Amygdala (tissue), 56 donors: Measurements from ENCODE around the gene SMIM5.
"Not testable (repeated sequence)": the region's sequence is repeated elsewhere in the genome, so short reads cannot be mapped to it uniquely, and the experiment has no call there.

Source experiments
- DNase-seq, 56 donors: peaks; one replicate each; lab custom pipeline; 2025; lab: John Stamatoyannopoulos, UW

Gene SMIM5

DNA sequence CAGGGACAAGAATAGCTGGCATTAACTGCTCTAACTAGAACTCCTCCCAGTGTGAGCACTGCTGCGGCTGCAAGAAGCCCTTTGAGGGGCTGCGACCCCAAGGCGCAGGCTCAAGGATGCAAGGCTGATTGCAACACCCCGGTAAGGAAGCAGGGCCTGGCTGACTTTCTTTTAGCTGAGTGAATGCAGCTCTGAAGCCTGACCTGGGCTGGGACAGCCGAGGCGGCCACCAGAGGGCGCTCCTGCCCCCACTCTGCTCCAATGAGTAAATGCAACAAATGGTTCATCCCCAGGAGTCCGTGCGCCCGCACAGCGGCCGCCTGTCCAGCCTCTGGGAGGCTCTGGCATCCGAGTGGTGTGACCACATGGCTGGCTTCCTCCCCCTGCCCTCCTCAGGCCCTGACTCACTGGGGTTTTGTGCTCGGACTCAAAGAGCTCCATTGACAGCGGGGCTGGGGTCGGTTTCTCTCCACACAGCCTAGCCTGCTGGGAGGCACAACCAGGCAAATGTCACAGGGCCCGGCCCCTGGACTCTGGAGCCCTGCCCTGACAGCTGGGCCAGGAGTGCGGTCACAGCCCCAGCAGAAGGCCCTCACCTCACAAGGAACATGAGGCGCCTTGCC is at the start of gene SMIM5:
TSS of gene SMIM5 (plus strand) at position 572 of the 623 bp plus-strand sequence. CDS start 6,768 bp downstream, outside the sequence.
- peak; percentile 73 to 98 (median 93) for DNase-seq

GRCh38 chr17:75584849-75585175 is 48.4 kb upstream of the SMIM5 start:
- no peak for DNase-seq

GRCh38 chr17:75587675-75588595 is 45.3 kb upstream of the SMIM5 start, which contains the start of gene MYO15B:
MYO15B (plus strand) TSS chr17:75587800; CDS start chr17:75588058, 258 bp downstream.
- DNase-seq, result peak in 35 of 56 donors; percentile 5 to 71 (median 40)

- DNase-seq, result peak in 14 of 56 donors; percentile 17 to 66 (median 50)
Observed at GRCh38 chr17:75588596-75589011, 44.6 kb upstream of the SMIM5 start.

DNA sequence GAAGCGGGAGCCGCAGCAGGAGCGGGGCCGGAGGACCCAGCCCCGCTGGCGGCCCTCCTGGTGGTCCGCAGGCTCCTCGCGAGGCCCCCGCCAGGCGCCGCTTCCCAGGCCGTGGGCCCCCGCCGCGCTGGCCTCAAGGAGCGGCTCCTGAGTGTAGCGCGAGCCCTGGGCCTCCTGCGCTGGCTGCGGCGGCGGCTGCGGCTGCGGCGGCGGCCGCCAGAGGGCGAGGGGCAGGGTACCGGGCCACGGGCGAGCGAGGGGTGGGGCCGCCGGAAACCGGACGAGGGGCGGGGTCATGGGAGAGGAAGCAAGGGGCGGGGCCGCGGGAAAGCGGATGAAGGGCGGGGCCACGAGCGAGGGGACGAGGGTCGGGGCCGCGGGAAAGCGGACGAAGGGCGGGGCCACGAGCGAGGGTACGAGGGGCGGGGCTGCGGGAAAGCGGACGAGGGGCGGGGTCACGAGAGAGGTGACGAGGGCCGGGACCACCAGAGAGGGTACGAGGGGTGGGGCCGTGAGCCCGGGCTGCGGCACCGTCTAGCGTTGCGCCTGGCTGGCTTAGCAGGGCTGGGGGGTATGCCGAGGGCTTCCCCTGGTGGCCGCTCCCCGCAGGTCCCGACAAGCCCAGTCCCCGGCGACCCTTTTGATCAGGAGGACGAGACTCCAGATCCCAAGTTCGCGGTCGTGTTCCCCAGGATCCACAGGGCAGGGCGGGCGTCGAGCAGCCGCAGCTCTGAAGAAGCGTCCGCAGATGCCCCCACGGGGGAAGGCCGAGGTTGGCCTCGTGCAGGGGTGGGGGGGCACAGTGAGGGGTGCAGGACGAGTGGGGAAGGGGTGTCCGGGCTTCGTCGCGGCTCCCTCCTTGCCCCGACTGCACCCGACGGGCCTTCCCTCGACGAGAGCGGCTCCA is 44.0 kb upstream of the SMIM5 start:
- peak in 55 of 56 donors; percentile 47 to 96 (median 83) for DNase-seq

DNA sequence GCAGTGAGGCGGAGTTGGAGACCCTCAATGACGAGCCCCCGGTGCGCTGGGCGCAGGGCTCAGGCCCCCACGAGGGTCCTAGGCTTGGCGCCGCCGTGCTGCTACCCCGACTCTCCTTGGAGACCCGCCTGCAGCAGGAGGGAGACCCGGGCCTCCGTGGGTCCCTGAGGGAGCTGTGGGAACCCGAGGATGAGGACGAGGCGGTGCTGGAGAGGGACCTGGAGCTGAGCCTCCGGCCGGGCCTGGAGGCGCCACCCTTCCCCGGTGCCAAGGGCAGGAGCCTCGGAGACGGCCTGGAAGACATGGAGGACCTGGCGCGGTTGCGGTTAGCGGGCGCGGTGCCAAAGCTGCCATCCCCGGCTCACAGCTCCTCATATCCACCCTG is 43.3 kb upstream of the SMIM5 start:
- DNase-seq, result peak in 2 of 56 donors; percentile 10 to 16

DNA sequence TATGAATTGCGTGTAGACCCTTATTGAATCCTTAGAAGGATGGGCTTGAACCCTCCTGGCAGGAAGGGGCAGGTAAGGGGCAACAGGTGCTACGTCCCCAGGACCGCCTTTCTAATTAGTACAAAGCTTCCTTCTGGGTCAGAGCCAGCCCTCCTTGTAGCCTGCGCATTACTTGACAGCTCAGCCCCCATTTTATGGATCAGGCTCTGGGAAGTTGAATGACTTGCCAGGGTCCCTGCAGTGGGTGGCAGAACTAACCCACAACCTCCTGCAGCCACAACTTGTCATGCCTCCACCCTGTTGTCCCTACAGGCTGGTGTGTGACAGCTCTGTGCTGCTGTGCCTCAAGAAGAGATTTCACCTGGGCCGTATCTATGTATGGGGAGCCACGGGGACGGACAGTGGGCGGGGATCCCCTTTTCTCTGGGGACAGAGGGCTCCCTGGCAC is 42.9 kb upstream of the SMIM5 start:
- DNase-seq, result no peak

- no peak for DNase-seq
Observed at GRCh38 chr17:75590849-75591721, 42.1 kb upstream of the SMIM5 start.

- no peak for DNase-seq
Observed at GRCh38 chr17:75591722-75592302, 41.4 kb upstream of the SMIM5 start.

GRCh38 chr17:75592348-75593020 is 40.8 kb upstream of the SMIM5 start:
- DNase-seq, result no peak

GRCh38 chr17:75593430-75593829 is 39.8 kb upstream of the SMIM5 start:
- not testable (repeated sequence) for DNase-seq

- DNase-seq, result no peak
Observed at GRCh38 chr17:75594499-75595283, 38.5 kb upstream of the SMIM5 start.

GRCh38 chr17:75595284-75595919 is 37.8 kb upstream of the SMIM5 start:
- DNase-seq, result no peak

DNA sequence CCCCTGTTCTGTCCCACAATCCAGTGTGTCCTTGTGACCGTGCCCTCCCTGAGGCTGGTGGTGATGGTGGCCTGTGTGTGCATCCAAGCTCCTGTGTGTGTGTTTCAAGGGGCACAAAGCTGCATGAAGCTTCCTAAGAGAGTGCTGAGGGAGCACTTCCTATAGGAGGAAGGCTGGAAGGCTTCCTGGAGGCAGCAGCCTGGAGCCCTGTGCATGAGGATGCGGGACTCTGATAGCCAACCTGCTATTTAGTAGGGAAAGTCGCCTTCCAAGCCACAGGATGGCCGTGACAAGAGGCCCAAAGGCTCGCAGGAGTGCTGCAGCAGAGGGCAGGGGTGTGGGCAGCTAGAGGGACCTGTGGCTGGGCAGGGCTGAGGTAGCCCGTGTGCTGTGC is 37.3 kb upstream of the SMIM5 start:
- no peak for DNase-seq

- no peak for DNase-seq
Observed at GRCh38 chr17:75596320-75597087, 36.7 kb upstream of the SMIM5 start.
